GM18505 (cell line): ENCODE measurements around the gene HIPK2.

Experiments
- ATAC-seq: cut with Tn5 transposase; IDR thresholded peaks from one replicate; pipeline ENCODE4 v1.9.1; 2021; ENCODE audit not compliant: unreplicated experiment
- POLR2A ChIP-seq: IDR thresholded peaks from 4 replicates; pipeline ENCODE4 v1.6.1; 2011; ENCODE audit warnings: borderline replicate concordance; ENCODE audit not compliant: insufficient read depth, insufficient read length; ENCODE audit errors: extremely low read depth

The HIPK2 gene

GRCh38 chr7:139772115-139772514, 5.7 kb downstream of the HIPK2 start:
- no peak for TF ChIP-seq POLR2A
- ATAC-seq: no peak

- TF ChIP-seq POLR2A: no peak
- ATAC-seq: no peak
Measured at GRCh38 chr7:139771001-139771956, 6.5 kb downstream of the HIPK2 start.

- ATAC-seq: no peak
- no peak for TF ChIP-seq POLR2A
Measured at GRCh38 chr7:139769761-139770160, 8.0 kb downstream of the HIPK2 start.

GRCh38 chr7:139769066-139769465, 8.7 kb downstream of the HIPK2 start:
- no peak for TF ChIP-seq POLR2A
- ATAC-seq: no peak

GRCh38 chr7:139768249-139768824, 9.5 kb downstream of the HIPK2 start:
- ATAC-seq: no peak

GRCh38 chr7:139767561-139767982, 10.2 kb downstream of the HIPK2 start:
- ATAC-seq: peak; percentile 77
- no peak for TF ChIP-seq POLR2A

More at GRCh38 chr7:139768249-139768824, 9.5 kb downstream of the HIPK2 start:
- no peak for TF ChIP-seq POLR2A

GRCh38 chr7:139765143-139765542, 12.7 kb downstream of the HIPK2 start:
- TF ChIP-seq POLR2A: no peak

GRCh38 chr7:139763330-139763729, 14.5 kb downstream of the HIPK2 start:
- ATAC-seq: no peak
- no peak for TF ChIP-seq POLR2A

More at GRCh38 chr7:139765143-139765542, 12.7 kb downstream of the HIPK2 start:
- no peak for ATAC-seq

- TF ChIP-seq POLR2A: no peak
- ATAC-seq: no peak
Measured at GRCh38 chr7:139762886-139763285, 14.9 kb downstream of the HIPK2 start.

GRCh38 chr7:139758388-139758787, 19.4 kb downstream of the HIPK2 start:
- no peak for TF ChIP-seq POLR2A
- no peak for ATAC-seq

GRCh38 chr7:139757968-139758367, 19.8 kb downstream of the HIPK2 start:
- no peak for TF ChIP-seq POLR2A
- no peak for ATAC-seq

GRCh38 chr7:139753693-139754111, 24.1 kb downstream of the HIPK2 start:
- no peak for TF ChIP-seq POLR2A
- no peak for ATAC-seq

- TF ChIP-seq POLR2A: no peak
- no peak for ATAC-seq
Measured at GRCh38 chr7:139753081-139753692, 24.6 kb downstream of the HIPK2 start.

- ATAC-seq: no peak
- no peak for TF ChIP-seq POLR2A
Measured at GRCh38 chr7:139752604-139753003, 25.2 kb downstream of the HIPK2 start.

- no peak for TF ChIP-seq POLR2A
- no peak for ATAC-seq
Measured at GRCh38 chr7:139752148-139752547, 25.6 kb downstream of the HIPK2 start.
